Effector memory CD4-positive, alpha-beta T cell (primary cell): Measurements from ENCODE around the gene SLC40A1.
"Not testable (repeated sequence)": the region's sequence is repeated elsewhere in the genome, so short reads cannot be mapped to it uniquely, and the experiment has no call there.

Experiments
- DNase-seq, 3 donors: peaks; one replicate each; pipeline ENCODE4 v3.0.0-alpha.2; 2020
- H3K27ac ChIP-seq: 2 replicates; pipeline ENCODE4 v1.7.0; 2013; ENCODE audit warnings: mild to moderate bottlenecking, low read length, moderate library complexity; ENCODE audit not compliant: insufficient read depth, poor library complexity, severe bottlenecking
- H3K27me3 ChIP-seq: replicated peaks from 2 replicates; pipeline ENCODE4 v1.7.0; 2013; ENCODE audit warnings: mild to moderate bottlenecking, low read length; ENCODE audit not compliant: insufficient read depth, control insufficient read depth, poor library complexity, severe bottlenecking
- H3K36me3 ChIP-seq: 2 replicates; pipeline ENCODE4 v1.7.0; 2013; ENCODE audit warnings: mild to moderate bottlenecking, low read length, moderate library complexity; ENCODE audit not compliant: control insufficient read depth, insufficient read depth
- H3K4me1 ChIP-seq: 2 replicates; pipeline ENCODE4 v1.7.0; 2013; ENCODE audit warnings: low read length, mild to moderate bottlenecking; ENCODE audit not compliant: control insufficient read depth, insufficient read depth, poor library complexity, severe bottlenecking
- H3K4me3 ChIP-seq: 2 replicates; pipeline ENCODE4 v1.7.0; 2013; ENCODE audit warnings: low read length, low read depth, mild to moderate bottlenecking; ENCODE audit not compliant: insufficient read depth, poor library complexity, severe bottlenecking
- H3K9me3 ChIP-seq: 2 replicates; pipeline ENCODE4 v1.7.0; 2013; ENCODE audit warnings: mild to moderate bottlenecking, low read length, moderate library complexity; ENCODE audit not compliant: control insufficient read depth

Gene SLC40A1

DNA sequence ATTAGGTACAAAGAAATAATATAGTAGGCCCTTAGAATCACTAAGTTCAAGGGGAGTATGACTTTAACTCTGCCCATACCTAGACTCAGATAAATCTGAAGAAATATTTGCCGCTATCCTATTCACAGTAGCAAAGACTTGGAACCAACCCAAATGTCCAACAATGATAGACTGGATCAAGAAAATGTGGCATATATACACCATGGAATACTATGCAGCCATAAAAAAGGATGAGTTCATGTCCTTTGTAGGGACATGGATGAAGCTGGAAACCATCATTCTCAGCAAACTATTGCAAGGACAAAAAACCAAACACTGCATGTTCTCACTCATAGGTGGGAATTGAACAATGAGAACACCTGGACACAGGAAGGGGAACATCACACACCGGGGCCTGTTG, 21.1 kb upstream of the SLC40A1 start:
- not testable (repeated sequence) for H3K27ac ChIP-seq, H3K27me3 ChIP-seq, DNase-seq, H3K9me3 ChIP-seq, H3K4me1 ChIP-seq, H3K4me3 ChIP-seq, H3K36me3 ChIP-seq

DNA sequence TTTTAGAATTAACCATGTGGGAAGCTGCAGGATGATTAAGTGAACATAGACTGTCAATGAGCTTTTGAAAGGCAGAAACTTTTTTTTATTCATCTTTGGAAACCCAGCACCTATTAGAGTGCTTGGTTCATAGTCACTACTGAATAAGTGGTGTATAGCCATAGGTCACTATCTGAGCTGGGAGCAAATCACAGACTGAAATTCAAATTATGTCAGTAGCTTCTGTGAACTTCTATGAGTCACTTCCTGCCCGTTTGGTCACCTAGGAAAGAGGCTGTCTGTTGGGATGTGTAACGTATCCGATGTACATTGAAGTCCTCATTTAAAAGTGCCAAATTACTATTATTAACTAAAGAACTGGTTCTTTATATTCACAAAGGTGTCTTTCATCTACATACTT, 20.5 kb upstream of the SLC40A1 start:
- no peak for DNase-seq
- no peak overlapping the region for H3K4me3 ChIP-seq

DNA sequence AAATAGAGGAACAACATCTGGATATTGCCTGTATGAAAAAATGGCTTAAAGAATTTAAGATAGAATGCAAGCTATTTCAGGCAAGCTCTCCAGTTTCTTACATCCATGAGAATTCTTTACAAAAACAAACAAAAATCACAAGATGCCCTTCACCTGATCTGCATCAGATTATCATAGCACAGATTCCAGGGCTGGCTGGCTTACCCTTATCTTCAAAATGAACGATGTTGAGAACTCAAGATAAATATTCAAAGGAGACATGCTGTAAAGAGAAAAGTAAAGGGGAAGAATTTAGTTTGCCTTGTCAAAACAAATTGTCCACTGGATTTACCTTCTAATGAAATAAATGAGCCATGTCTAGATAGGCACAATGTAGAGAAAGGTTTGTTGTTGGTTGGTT, 18.7 kb upstream of the SLC40A1 start:
- H3K27me3 ChIP-seq, result no peaks in the 10 kb centered on the region
- H3K4me3 ChIP-seq, result no peak overlapping the region
- no peak for DNase-seq
- H3K9me3 ChIP-seq, result no peaks in the 10 kb centered on the region
- H3K4me1 ChIP-seq, result no peaks in the 10 kb centered on the region
- H3K36me3 ChIP-seq, result no peaks in the 10 kb centered on the region
- H3K27ac ChIP-seq, result no peak overlapping the region

More for the DNA sequence above, 20.5 kb upstream of the SLC40A1 start:
- Histone ChIP-seq H3K4me1 (no peaks in the 10 kb centered on the region), H3K9me3 (no peaks in the 10 kb centered on the region), H3K27me3 (no peaks in the 10 kb centered on the region), H3K27ac (no peak overlapping the region), H3K36me3 (no peaks in the 10 kb centered on the region)

DNA sequence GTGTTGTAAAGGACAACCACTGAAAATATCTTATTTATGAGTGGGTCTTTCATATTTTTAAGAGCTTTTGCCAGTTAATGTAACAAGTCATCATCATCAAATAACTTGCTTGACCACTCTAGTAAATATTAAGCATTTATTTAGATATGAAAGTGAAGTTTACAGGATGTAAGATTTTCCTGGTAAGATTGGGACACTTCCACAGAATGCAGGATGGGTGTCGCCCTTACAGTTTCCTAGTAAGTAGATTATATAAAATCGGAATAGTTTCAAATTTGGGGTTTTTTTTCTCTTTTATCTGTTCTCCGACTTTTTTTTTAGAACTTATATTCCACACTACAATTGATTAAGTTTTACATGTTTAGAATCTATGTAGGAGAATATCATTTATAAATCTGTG, 14.8 kb upstream of the SLC40A1 start:
- no peaks in the 10 kb centered on the region for H3K9me3 ChIP-seq
- DNase-seq, result no peak
- H3K4me3 ChIP-seq, result no peak overlapping the region
- no peak overlapping the region for H3K27ac ChIP-seq
- H3K4me1 ChIP-seq, result peaks cover 16% of the 10 kb centered on the region
- H3K27me3 ChIP-seq, result no peaks in the 10 kb centered on the region
- H3K36me3 ChIP-seq, result no peaks in the 10 kb centered on the region

DNA sequence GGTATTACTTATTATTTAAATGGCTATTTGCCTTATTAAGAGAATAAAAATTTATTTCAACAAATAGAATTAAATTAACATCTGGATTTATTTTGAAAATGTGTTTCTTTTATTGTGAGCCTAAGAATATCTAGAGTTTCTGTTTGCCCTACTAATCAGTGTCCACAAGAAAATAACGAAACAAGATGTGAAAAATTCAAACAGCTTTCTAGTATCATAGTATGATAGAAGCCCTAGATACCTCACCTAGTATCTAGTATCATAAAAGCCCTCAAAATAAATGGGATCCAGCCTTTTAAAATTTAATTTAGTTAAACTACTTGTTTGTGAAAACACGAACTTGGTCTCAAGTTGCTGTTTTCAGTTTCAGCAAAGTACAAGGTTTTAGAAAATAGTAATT, 13.7 kb upstream of the SLC40A1 start:
- Histone ChIP-seq H3K4me3 (no peak overlapping the region), H3K36me3 (no peaks in the 10 kb centered on the region), H3K27ac (no peak overlapping the region), H3K9me3 (no peaks in the 10 kb centered on the region), H3K4me1 (peaks cover 16% of the 10 kb centered on the region), H3K27me3 (no peaks in the 10 kb centered on the region)
- no peak for DNase-seq

DNA sequence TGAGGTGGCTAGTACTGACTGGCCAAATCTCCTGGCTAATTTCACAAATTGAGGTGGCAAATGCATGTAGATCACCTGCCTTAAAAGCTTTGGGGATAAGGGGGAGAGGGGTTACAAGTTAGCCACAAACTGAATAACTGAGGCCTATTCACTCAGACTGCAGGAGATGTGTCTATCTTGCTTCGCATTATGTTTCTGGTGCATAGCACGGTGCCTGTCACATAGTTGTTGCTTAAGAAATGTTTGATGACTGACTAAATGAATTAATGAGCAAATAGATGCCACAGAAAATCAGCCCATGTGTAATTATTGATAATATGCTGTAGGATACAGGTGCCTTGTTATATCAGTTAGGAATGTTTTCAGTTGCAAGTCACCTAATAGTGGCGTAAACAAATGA, 12.5 kb upstream of the SLC40A1 start:
- no peaks in the 10 kb centered on the region for H3K36me3 ChIP-seq
- peaks cover 16% of the 10 kb centered on the region for H3K4me1 ChIP-seq
- no peak overlapping the region for H3K4me3 ChIP-seq
- H3K9me3 ChIP-seq, result no peaks in the 10 kb centered on the region
- H3K27me3 ChIP-seq, result no peaks in the 10 kb centered on the region
- no peak overlapping the region for H3K27ac ChIP-seq
- no peak for DNase-seq

DNA sequence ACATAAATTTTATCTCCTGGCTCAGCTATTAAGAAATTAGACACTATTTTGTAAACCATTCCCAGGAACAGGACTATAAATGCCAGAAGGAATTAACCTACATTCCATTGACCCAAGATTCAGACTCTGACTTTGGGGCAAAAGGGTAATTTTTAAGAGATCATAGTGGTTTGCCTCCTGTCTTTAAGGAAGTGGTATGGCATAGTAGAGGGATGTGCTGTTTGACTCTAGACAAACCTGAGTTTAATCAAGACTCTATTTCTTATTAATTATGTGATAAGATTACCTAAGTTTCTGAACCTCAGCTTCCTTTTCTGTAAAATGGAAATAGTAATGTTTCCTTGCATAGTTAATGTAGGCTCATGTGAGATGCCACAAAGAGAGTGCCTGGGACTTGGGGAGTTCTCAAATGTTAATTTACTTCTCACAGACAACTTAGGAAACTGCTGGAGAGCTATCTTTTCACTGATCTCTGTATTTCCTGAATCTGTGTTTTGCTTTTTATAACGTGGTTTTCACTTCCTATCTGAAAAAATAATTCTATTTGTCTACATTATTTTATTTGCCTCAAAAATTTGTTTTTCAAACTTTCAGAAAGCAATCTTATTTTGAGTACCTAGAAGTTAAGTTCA, 11.9 kb upstream of the SLC40A1 start:
- H3K4me3 ChIP-seq, result no peak overlapping the region
- H3K27ac ChIP-seq, result no peak overlapping the region
- DNase-seq, result no peak
- H3K36me3 ChIP-seq, result no peaks in the 10 kb centered on the region
- H3K4me1 ChIP-seq, result peaks cover 16% of the 10 kb centered on the region
- no peaks in the 10 kb centered on the region for H3K9me3 ChIP-seq
- no peaks in the 10 kb centered on the region for H3K27me3 ChIP-seq

DNA sequence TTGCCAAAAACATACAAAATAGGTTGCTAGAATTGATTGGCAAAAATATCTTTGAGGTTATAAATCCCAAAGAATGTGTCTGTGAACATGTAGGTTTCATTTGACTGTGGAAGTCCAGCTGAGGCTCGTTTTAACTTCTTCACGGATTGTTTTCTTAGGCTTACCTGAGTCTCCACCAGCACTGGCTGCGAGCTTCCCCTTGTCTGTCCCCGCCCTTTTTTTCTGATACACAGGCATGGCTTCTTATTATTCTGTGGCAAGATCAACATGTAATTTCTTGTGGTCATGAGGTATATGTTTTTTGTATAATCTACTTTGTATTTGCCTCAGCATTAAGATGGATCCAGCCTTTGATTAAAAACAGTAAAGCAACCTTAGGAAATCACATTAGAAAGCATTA, 7.2 kb upstream of the SLC40A1 start:
- no peaks in the 10 kb centered on the region for H3K27me3 ChIP-seq
- H3K4me1 ChIP-seq, result peaks cover 9% of the 10 kb centered on the region
- DNase-seq, result no peak
- H3K4me3 ChIP-seq, result no peak overlapping the region
- H3K9me3 ChIP-seq, result no peaks in the 10 kb centered on the region
- H3K36me3 ChIP-seq, result no peaks in the 10 kb centered on the region
- no peak overlapping the region for H3K27ac ChIP-seq

DNA sequence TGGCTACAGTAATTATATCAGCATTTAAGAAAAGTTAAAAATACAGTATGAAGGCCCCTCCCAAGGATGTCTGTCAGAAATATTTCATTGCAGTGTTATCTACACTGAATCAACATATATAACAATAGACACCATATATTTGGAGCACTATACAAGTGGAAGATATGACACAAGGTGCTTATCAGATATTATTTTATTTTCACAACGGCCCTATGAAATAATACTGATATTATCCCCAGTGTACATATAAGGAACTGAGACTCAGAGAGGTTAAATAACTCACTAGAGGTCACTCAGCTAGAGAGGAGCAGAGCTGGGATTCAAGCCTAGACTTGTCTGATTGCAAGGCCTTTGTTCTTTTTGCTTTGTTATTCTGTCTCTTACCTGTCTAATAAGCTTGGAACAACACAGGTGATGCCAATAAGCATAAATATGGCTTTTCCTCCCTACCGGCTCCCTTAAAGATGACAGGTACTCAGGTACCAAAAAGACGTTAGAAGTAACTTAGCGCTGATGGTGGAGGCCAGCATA, 4.7 kb upstream of the SLC40A1 start:
- Histone ChIP-seq H3K36me3 (no peaks in the 10 kb centered on the region), H3K4me3 (no peak overlapping the region), H3K9me3 (no peaks in the 10 kb centered on the region), H3K4me1 (peaks cover 5% of the 10 kb centered on the region), H3K27me3 (no peaks in the 10 kb centered on the region), H3K27ac (no peak overlapping the region)
- DNase-seq, result no peak

DNA sequence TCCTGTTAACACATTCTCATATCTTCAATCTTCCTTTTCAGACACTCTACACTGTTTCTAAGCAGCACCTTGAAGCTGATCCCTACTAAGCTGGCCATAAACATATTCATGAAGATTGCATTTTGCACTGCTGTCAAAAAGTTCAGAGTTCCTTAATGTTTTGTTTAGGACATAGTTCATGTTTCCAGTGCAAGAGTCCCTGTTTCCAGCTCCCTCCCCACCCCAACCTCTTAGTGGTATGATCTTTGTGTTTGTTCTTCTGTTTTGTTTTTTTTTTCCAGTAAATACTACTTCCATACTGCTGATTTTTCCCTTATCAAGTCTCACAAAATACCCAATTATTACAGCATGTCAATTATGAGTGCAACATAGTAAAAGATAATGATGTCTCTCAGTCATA, 4.1 kb upstream of the SLC40A1 start:
- Histone ChIP-seq H3K9me3 (no peaks in the 10 kb centered on the region), H3K36me3 (no peaks in the 10 kb centered on the region), H3K4me1 (peaks cover 5% of the 10 kb centered on the region), H3K27ac (no peak overlapping the region), H3K4me3 (no peak overlapping the region), H3K27me3 (no peaks in the 10 kb centered on the region)
- DNase-seq, result no peak
